ENCODE results near the gene ANKRD33B. TPM values are rescaled to one million over a fixed set of nuclear protein-coding genes. Genes with fewer than 3 reads are reported as not detected.
A peak's percentile ranks its signal among the peaks of the same experiment; 100 is the strongest.

ANKRD33B gene
- total RNA-seq, 1 experiment from 2014 or later, result 3.1 TPM

DNA sequence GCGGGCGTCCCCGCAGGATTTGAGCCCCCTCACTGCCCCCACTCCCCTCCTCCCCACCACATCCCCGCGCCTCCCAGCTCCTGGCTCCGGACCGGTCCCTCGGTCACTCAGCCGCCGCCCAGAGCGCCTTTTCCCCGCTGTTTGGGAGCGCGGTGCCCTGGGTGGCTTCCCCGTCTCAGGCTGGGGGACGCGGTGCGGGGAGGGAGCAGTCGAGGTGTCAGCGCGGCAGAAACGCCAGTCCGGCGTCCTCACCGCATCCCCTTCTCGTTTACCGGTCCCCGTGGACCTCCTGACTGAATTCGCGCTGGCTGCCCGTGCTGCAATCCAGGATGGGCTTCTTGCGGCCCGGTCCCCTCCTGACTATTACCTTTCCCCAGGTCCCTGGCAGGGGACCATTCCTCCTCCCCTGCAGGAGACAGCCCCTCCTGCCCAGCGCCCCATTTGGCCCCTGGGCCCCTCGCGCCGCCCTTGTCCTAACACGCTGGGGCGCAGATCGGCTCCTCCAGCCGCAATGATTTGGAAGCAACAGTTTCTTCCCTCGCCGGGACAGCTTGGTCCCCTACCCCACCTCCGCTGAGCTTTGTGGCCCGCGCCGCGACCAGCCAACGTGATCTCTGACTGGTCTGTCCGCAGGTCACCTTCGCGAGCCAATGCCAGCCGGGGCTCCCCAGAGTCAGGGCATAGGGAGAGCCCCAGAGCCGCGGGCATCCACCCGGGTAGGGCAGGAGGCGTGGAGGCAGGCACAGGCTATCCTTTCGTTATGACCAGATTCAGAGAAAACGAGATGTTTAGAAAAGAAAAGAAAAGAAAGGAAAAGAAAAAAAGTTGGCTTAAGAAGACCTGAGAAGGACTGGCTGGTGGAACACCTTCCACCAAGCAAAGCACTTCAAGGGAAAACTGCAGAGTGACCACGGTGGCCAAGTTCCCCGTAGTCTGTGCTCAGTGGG, 1.2 kb downstream of the ANKRD33B start:
- H3K4me1 Mint-ChIP-seq (ENCODE audit: insufficient read depth, unreplicated experiment), result peaks cover 13% of the 10 kb centered on the region
- H3K9me3 Mint-ChIP-seq (ENCODE audit: unreplicated experiment), result no peaks in the 10 kb centered on the region
- POLR2A ChIA-PET, result interaction anchor here (1.2 kb wide), 1 partner anchor 29 kb away, joined by 5 read pairs; no protein-coding TSS in a partner anchor
- no peaks in the 10 kb centered on the region for H3K27me3 Mint-ChIP-seq (ENCODE audit: insufficient read depth, unreplicated experiment)
- TF ChIP-seq, protein P1, sequence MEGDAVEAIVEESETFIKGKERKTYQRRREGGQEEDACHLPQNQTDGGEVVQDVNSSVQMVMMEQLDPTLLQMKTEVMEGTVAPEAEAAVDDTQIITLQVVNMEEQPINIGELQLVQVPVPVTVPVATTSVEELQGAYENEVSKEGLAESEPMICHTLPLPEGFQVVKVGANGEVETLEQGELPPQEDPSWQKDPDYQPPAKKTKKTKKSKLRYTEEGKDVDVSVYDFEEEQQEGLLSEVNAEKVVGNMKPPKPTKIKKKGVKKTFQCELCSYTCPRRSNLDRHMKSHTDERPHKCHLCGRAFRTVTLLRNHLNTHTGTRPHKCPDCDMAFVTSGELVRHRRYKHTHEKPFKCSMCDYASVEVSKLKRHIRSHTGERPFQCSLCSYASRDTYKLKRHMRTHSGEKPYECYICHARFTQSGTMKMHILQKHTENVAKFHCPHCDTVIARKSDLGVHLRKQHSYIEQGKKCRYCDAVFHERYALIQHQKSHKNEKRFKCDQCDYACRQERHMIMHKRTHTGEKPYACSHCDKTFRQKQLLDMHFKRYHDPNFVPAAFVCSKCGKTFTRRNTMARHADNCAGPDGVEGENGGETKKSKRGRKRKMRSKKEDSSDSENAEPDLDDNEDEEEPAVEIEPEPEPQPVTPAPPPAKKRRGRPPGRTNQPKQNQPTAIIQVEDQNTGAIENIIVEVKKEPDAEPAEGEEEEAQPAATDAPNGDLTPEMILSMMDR (IDR thresholded peaks at IDR 0.05; ENCODE audit: unreplicated experiment), result no peak
- no peak overlapping the region for H3K27ac Mint-ChIP-seq (ENCODE audit: low read depth, unreplicated experiment)
- CTCF ChIA-PET, result no interaction called here
- H3K36me3 Mint-ChIP-seq (ENCODE audit: insufficient read depth, unreplicated experiment), result no peaks in the 10 kb centered on the region
- DNase-seq (ENCODE audit: unreplicated experiment), result no peak
- intact Hi-C loops (cut with micrococcal nuclease), result loop anchor here (2.0 kb wide), 1 partner anchor 36 kb away; no protein-coding TSS in a partner anchor
- peak overlapping the region; percentile 66 for H3K4me3 Mint-ChIP-seq (ENCODE audit: unreplicated experiment)
- BruUV-seq (replicated peaks), result TSS peak; percentile 57

DNA sequence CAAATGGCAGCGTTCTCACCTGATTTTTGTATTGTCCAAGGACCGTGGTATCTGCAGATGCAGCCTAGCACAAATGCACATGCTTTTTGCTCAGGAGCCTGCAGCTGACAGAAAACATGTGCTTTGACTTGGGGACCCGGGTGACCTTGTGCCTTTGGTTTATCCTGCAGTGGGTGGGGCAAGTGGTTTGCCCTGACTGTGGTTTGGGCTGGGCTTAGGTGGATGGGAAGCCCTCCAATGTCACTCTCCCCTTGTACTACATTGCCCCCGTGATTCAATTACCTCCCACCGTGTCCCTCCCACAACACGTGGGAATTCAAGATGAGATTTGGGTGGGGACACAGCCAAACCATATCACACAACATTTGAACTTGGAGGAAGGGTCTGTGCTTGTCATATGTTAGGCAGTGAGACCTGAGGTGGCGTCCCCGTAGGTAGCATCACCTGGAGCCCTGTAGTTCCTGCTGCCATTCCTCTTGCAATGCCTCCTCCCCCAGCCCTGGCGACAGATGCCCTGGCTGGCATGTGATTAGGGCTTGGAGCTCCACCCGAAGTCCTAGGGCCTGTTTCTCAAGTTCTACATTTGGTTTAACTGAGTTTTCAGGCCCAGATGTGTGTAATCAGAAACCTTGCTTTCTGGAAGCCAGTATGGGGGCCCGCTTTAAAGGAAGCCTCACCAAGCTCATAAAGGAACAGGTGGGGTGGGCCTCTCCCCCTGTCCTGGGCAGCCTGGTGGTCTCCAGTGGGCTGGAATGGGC, 2.1 kb downstream of the ANKRD33B start:
- no peak overlapping the region for H3K27ac Mint-ChIP-seq (ENCODE audit: low read depth, unreplicated experiment)
- TF ChIP-seq, protein P1 (IDR thresholded peaks at IDR 0.05; ENCODE audit: unreplicated experiment), result no peak
- no peaks in the 10 kb centered on the region for H3K36me3 Mint-ChIP-seq (ENCODE audit: insufficient read depth, unreplicated experiment)
- no peaks in the 10 kb centered on the region for H3K9me3 Mint-ChIP-seq (ENCODE audit: unreplicated experiment)
- no peak for DNase-seq (ENCODE audit: unreplicated experiment)
- ChIA-PET POLR2A (interaction anchor here (1.2 to 1.9 kb wide), 2 partner anchors 10 to 26 kb away, joined by 3 to 7 read pairs; no protein-coding TSS in a partner anchor), CTCF (interaction anchor here (0.7 to 1.4 kb wide), 3 partner anchors 11 to 63 kb away, joined by 3 to 4 read pairs (median 3); no protein-coding TSS in a partner anchor)
- peak overlapping the region; percentile 66 for H3K4me3 Mint-ChIP-seq (ENCODE audit: unreplicated experiment)
- no TSS peak for BruUV-seq (replicated peaks)
- intact Hi-C loops (cut with micrococcal nuclease), result loop anchor here (2.0 kb wide), 1 partner anchor 35 kb away; no protein-coding TSS in a partner anchor
- no peaks in the 10 kb centered on the region for H3K27me3 Mint-ChIP-seq (ENCODE audit: insufficient read depth, unreplicated experiment)
- H3K4me1 Mint-ChIP-seq (ENCODE audit: insufficient read depth, unreplicated experiment), result peaks cover 13% of the 10 kb centered on the region

DNA sequence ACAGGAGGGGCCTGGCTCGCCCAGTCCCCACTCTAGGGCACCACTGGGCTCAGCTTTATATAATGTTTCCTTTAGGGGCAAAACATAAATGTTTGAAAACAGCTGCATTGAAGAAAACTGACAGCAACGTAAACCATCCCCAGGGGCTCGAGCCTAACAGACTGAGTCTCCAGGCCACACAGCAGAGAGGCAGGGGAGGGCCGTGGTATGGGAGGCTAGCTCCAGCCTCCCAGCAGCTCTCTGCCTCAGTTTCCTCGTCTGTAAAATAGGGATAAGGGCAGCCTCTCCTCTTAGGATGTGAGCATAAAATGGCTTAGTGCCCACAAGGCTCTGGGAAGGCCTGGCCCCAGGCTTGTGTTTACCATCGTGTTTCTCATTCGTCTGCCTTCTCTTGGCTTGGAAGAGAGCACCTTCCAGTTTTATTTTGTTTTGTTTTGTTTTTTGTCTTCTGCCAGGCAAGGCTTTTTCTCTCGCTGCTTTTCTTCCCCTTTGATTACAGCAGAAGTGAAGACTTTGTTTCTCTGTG, 2.7 kb downstream of the ANKRD33B start:
- Mint-ChIP-seq H3K27me3 (ENCODE audit: insufficient read depth, unreplicated experiment) (no peaks in the 10 kb centered on the region), H3K36me3 (ENCODE audit: insufficient read depth, unreplicated experiment) (no peaks in the 10 kb centered on the region), H3K9me3 (ENCODE audit: unreplicated experiment) (no peaks in the 10 kb centered on the region), H3K4me1 (ENCODE audit: insufficient read depth, unreplicated experiment) (peaks cover 13% of the 10 kb centered on the region), H3K27ac (ENCODE audit: low read depth, unreplicated experiment) (no peak overlapping the region), H3K4me3 (ENCODE audit: unreplicated experiment) (no peak overlapping the region)
- intact Hi-C loops (cut with micrococcal nuclease), result no loop called here
- DNase-seq (ENCODE audit: unreplicated experiment), result no peak
- no TSS peak for BruUV-seq (replicated peaks)
- POLR2A ChIA-PET, result interaction anchor here (1.2 to 1.9 kb wide), 2 partner anchors 10 to 26 kb away, joined by 3 to 7 read pairs; no protein-coding TSS in a partner anchor
- CTCF ChIA-PET, result interaction anchor here (0.8 to 1.9 kb wide), 3 partner anchors 11 to 61 kb away, joined by 3 to 8 read pairs (median 4); no protein-coding TSS in a partner anchor
- TF ChIP-seq, protein P1 (IDR thresholded peaks at IDR 0.05; ENCODE audit: unreplicated experiment), result no peak
